NCI-H2227 (cell line): ENCODE results near the gene APBA2.
"Not testable (repeated sequence)": the region's sequence is repeated elsewhere in the genome, so short reads cannot be mapped to it uniquely, and the experiment has no call there.

ENCODE experiments used
- DNase-seq: peaks from one replicate; lab custom pipeline; 2025; ENCODE audit not compliant: unreplicated experiment; lab: John Stamatoyannopoulos, UW

Gene APBA2

DNA sequence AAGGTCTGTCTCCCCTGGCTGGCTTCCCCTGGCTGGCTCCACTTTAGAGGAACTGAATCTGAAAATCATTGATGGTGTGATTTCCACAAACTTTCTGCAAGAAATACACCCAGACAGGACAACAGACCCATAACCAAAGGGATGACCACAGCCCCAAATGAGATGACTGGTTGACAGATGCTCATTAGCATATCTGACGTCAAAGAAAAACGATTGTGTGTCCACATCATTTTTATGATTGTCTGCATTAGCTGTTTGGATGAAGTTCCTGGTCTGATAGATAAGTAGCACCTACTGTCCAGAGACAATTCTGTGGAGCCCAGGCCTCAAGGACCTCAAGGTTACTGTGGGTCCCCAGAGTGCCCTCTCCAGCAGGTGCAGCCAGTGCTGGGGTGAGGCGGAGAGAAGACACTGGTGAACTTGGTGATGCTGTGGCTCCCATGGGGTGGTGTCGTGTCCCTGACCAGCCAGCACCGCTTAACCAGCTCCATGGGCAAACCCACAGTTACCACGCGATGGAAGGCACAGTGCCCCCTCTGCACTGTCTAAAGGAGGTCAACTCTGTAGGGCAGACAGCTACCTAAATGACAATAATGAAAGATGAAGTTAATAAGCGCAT lies 256.5 kb downstream of the APBA2 start:
- DNase-seq = no peak

DNA sequence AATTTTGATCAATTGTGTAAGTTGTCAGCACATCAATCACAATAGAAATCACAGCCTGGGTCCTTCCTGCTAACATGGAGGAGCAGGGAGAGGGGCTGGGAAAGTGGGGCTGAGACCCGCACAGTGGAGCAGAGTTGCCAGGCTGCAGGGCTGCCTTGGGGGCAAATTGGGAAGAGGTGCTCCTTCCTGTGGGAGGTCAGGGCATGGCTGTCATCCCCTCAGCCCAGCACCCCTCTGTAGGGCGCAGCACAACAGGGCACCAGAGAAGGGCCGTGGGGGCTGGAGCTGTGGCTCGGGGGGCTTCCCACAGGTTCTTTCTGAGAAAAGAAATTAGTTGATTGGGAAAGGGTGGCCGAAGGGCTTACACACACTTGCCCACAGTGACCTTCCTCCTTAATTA lies 257.5 kb downstream of the APBA2 start:
- no peak for DNase-seq

DNA sequence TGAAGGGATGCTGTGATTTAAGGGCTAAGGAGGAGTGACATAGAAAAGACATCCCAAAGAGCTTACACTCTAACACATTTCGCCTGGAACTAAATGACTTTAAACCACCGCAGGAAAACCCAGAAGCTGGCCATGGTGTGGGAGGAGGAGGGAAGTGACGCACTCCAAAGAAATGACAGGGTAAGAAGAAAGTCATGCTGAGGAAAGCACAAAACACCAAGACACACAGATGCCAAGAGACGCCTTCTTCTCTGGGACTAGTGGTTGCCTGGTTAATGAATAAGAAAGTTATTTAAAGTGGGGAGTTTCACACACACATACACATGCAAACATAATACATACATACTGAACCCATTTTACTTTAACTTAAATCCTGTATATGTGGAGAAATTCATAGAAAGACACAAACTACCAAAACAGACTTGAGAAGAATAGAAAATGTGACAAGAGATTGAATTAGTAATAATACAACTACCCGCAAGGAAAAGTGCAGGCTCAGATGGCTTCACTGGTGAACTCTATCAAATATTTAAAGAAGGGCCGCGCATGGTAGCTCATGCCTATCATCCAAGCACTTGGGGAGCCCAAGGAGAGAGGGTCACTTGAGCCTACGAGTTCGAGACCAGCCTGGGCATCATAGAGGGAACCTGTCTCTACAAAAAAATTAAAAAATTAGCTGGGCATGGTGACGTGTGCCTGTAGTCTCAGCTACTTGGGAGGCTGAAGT lies 258.3 kb downstream of the APBA2 start:
- DNase-seq = no peak

DNA sequence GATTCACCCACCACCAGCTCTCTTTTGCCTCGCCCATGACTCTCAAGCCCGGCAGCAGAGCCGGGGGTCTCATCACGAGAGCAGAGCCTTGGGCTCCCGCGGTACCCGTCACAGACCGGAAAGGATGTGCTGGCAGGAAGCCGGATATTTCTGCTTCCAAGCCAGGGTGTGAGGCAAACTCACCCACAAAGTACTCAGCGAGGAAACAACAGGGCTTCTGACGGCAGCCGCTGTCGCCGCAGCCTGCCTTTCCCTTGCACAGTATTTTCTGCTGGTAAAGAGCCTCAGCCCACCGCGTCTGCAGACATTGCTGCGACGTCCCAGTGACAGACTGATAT lies 263.9 kb downstream of the APBA2 start:
- no peak for DNase-seq

DNA sequence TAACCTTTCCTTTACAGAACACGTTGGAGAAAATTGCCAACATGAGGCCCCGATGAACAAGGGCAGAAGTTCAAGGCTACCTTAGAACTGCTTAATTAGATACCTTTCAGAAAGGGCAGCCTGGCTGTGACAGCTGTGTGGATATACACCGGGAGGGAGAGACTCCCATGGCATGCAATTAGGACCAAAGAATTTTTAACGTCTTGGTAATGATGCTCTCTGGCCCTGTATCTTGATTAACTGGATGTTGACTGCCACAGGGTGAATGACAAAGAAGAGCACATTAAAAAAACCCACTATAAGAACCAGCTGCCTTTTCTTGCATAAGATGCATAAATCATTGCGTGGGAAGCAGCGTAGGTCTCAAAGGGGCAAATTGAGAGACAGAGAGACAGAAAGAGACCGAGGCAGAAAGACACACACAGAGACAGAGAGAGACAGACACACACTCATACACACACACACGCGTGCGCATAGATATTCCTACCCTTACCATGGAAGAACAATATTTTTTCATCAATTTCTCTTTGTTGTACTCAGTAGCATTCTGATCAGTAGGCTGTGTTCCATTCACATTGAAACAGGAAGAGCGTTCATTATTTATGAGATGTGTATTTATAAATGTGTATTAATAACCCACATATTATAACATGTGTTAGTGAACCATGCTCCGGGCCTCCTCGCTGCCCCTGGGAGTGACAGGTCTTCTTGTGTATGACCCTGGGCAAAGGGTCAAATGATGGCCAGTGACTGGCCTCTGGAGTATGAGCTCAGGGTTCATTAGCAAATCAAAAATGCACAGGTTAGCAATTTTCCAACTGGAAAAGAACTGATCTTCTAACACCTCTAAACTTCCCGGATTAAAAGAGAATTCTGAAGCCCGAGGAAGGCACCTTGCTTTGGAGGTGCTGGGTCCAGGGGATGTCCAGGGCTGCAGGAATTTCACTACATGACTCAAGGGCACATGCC lies 265.0 kb downstream of the APBA2 start:
- DNase-seq = no peak

DNA sequence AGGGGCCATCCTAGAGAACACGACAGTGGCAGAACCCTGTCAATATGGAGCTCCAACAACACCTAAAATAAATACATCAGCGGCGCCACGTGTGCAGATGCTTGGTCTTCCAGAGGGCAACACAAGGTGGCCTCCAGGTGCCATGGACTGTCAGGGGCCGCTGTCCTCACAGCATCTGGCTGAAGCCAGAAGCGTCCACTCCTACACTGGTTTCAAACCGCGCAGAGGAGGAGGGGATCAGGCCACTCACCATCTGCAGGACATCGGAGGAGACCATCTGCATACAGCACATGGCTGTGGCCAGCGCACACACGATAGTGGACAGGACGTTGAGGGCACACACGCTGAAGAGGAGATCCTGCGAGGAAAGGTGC lies 265.7 kb downstream of the APBA2 start:
- DNase-seq = no peak

DNA sequence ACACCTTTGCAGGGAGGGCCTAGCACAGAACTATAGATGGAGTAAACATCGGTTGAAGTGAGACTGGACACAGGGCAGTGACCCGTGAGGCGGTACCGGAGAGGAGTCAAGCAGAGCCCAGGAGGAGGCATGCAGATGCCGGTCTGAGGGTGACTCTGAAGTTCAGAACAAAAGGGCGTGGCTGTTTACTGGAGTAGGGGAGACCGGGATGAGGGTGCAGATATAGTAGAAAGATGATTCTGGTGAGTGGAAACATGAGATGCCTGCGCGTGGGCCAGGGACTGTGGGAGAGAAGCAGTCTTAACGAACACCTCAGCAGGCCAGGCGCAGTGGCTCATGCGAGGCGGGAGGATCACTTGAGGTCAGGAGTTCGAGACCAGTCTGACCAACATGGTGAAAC lies 270.7 kb downstream of the APBA2 start:
- DNase-seq = no peak

DNA sequence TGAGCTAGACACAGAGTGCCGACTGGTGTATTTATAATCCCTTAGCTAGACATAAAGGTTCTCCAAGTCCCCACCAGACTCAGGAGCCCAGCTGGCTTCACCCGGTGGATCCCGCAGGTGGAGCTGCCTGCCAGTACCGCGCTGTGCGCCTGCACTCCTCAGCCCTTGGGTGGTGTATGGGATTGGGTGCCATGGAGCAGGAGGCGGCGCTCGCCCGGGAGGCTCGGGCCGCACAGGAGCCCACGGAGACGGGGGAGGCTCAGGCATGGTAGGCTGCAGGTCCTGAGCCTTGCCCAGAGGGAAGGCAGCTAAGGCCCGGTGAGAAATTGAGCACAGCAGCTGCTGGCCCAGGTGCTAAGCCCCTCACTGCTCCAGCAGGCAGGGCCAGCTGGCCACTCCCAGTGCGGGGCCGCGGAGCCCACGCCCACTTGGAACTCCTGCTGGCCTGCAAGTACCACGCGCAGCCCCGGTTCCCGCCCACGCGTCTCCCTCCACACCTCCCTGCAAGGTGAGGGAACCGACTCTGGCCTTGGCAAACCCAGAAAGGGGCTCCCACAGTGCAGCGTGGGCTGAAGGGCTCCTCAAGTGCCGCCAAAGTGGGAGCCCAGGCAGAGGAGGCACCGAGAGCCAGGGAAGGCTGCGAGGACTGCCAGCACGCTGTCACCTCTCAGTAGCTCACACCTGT lies 274.1 kb downstream of the APBA2 start:
- DNase-seq = no peak

DNA sequence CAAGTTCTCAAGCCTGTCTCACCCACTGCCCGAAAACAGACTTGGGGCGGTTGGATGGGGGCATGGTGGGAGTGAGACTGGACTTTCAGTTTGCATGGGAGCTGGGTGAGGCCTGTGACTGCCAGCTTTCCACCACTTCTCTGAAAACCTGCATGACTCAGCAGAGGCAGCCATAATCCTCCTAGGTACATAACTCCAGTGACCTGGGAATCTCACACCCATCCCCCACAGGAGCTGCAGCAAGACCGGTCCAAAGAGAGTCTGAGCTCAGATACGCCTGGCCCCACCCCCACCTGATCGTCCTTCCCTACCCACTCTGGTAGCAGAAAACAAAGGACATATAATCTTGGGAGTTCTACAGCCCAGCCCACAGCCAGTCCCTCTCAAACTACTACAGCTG lies 276.6 kb downstream of the APBA2 start:
- DNase-seq = no peak

DNA sequence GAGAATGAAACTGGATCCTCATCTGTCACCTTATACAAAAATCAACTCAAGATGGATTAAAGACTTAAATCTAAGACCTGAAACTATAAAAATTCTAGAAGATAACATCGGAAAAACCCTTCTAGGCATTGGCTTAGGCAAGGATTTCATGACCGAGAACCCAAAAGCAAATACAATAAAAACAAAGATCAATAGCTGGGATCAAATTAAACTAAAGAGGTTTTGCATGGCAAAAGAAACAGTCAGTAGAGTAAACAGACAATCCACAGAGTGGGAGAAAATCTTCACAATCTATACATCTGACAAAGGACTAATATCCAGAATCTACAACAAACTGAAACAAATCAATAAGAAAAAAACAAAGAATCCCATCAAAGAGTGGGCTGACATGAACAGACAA lies 281.3 kb downstream of the APBA2 start:
- DNase-seq = not testable (repeated sequence)
